Activated T-cell treated with anti-CD3 and anti-CD28 coated beads for 1 hour (primary cell): ENCODE data around the gene EZR.

Source experiments
- DNase-seq: peaks from one replicate; pipeline ENCODE4 v3.0.0-alpha.2; 2020; ENCODE audit warnings: low read depth

EZR gene

DNA sequence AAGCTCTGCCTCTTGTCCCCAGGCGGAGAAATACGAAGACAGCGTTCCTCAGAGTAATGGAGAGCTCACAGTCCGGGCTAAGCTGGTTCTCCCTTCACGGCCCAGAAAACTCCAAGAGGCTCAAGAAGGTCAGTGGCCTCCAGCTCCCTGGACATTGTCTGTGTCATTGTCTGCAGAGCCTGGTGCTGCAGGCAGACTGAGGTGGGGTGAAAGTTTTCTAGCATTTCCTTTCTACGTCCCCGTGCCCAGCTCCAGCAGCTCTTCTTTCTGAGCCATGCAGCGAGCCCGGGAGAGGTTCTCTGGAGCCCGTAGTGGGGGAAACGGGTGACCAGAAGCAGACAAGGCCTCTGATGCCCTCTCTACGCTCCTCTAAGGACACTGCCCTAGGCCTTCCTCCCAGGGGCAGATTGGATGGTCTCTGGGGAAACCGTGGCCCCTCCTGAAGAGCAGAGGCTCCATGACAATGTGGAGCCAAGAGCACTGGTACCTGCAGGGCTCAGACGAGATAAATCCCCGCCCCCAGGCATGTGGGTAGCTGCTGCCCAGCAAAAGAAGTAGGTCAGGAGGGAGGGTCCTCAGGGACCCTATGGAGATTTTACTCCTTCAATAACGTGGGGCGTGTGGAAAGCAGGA is 58.4 kb downstream of the EZR start:
- DNase-seq = no peak

DNA sequence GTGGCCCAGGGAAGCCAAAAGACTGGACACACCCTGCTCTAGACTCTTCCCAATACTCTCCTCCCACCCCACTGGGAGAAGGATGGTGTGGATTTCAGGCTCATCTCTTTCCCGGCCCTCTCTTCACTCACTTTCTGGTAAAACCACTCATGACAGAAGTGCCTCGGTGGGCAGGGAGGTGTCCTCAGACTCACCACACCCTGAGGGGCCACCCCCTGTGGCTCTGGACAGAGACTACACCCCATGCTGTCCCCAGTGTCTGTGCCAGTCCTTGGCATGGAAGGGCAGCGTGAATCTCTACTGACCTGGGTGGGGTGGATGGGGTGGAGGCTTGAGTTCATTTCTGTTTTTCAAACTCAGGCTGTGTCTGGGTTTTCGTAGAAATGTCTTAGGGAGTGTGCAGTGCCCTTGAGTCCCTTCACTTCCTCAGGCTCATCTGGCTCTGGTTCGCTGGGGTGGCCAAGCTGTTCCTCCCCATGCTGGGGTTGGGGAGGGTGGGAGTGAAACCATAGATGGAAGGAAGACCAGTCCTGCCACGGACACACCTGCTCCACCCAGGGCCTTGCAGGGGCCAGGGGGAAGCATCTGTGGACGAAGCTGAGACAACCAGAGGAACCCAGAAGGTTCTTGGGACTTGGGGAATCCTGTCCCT is 59.1 kb downstream of the EZR start:
- no peak for DNase-seq

DNA sequence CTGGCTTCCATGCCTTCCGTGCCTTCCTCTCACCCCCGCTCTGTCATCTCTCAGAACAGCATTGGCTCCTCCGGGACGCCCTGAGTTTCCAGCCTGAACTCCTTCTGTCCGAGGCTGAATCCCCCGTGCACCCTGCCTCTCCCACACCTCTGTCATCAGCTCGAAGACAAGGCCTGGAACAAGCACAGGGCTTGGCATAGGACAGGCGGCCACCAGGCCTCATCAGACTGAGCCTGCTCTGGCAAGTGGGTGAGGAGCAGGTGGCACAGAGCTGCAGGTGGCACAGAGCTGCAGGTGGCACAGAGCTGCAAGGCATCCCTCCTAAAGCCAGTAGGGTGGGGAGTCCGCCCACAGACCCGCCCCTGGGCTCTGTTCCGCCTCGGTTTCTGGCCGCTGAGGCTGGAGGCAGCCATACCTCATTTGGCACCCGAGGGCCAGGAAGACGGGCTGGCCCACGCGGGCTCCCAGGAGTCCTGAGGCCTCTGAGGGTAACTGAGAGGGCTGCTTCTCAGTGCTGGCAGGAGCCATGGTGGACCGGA is 60.2 kb downstream of the EZR start:
- DNase-seq = no peak

DNA sequence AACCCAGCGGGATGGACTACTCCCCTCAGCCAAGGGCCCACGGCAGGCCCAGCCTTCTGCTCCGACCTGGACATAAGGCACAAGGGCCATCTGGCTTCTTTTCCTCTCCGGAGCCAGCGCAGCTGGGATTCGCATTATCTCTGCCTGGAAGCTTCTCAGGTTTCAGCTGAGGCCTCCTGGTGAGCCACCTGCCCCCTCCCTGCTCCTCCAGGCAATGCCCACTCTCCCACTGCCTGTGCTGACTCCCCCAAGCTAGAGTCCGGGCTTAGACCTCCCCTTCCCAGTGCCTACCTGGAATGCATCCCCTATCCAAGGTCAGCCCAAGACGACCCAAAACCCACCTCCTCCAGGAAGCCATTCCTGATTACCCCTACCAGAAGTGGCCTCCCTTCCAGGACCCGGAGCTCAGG is 60.7 kb downstream of the EZR start:
- no peak for DNase-seq

DNA sequence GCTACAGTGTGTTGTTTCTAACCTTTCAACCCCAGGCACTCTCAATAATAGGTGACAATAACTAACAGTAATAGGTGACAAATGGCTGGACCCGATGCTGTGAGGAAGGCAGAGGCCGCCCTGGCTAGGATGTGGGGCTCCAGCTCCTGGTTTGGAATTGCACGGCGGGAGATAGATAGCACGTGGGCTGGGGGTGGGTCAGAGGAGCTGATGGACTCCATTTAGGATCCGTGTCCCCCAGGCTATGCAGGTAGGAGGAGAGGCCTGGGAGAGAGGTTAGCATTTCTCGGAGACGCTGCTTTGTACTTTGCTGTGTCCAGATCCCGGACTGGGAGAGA is 61.4 kb downstream of the EZR start:
- DNase-seq = no peak

DNA sequence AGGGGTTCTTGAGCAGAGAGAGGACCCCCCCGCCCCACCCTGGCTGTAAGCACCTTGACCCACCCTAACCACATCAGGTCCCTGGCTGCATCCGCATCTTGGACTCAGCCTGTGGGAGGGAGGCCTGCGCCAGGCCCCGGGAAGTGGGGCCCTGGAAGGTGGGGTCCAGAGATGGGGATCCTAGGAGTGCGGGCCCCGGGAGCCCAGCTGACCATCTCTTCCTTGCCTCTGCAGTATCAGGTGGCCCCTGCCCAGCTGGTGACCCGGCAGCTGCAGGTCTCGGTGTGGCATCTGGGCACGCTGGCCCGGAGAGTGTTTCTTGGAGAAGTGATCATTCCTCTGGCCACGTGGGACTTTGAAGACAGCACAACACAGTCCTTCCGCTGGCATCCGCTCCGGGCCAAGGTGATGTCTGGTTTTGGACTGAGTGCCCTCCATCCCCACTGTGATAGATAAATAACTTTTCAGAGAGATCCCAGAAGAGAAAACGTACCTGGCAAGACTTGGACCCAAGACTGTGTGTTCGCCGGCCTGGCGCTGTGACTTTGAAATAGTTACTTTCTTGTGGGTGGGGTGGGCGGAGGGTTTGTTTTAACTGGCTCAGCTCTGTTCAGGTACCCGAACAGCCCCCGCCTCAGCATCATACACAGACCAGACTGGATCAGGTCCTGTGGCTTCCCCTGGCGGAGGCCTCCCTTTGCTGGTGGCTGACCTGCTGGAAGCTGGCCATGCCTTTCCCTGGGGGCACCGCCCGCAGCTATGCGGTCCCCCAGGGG is 62.0 kb downstream of the EZR start:
- DNase-seq = no peak

DNA sequence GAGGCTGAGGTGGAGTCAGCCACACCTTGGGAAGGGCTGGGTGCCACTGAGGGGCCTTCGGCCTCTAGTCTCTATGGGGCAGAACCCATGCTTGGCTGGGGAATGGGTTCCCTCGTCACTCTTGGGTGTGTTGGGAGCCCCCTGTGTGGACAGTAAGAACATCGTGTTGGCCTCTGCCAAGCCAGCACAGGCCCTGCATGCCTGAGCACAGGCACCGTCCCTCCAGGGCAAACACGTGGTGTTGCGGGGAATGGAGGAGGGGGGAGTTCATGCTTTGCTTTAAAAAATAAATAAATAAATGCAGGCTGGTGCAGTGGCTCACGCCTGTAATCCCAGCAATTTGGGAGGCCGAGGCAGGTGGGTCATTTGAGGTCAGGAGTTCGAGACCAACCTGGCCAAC is 63.0 kb downstream of the EZR start:
- no peak for DNase-seq

DNA sequence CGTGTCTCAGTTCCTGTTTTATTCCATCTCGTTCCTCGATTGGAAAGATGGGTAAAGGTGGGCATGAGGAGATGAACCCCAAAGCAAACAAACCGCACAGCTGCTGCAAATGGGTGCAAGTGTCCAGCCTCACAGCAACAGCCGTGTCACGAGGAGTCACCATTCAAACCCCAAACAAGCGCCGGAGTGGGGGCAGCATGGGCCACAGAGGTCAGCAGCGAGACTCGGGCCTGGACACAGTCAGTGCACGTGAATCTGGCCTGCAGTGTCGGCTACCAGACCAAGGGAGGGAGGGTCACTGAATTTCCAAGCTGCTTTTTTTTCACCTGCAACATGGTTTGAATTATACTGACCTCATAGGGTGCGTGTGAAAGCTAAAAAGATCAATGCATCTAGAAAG is 63.5 kb downstream of the EZR start:
- DNase-seq = no peak

DNA sequence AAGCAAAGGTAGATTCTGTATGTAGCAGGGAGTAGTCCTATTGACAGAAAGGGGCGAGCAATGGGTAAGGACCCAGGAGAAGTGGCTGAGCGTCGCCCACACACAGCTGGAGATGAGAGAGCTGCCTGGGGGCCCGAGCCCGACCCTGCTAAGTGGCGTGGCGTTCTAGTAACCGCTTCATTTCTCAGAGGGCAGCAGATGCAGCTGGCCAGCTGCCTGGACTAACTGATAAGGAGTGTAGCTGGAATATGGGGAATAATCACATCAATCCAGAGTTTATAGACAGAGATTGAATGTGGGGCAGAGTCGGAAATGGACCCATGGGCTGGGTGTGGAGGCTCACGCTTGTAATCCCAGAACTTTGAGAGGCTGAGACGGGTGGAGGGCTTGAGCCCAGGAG is 64.4 kb downstream of the EZR start:
- no peak for DNase-seq

DNA sequence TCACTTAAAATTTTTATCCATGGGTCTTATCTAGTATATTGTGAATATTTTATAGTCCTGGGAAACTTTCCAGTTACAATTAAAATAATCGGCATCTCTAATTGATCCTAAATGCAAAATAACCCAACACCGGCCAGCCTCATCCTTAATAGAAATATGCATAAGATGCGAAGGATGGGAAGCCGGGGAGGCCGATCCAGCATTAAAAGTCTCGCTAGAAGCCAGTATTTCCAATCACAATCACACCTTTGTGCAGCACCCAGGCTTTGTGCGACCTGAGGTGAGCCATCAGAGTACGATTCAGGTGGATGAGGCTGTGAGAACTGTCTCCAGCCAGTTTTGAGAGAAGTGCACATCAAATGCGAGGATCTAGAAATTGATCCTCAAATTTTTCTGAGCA is 65.4 kb downstream of the EZR start:
- no peak for DNase-seq

DNA sequence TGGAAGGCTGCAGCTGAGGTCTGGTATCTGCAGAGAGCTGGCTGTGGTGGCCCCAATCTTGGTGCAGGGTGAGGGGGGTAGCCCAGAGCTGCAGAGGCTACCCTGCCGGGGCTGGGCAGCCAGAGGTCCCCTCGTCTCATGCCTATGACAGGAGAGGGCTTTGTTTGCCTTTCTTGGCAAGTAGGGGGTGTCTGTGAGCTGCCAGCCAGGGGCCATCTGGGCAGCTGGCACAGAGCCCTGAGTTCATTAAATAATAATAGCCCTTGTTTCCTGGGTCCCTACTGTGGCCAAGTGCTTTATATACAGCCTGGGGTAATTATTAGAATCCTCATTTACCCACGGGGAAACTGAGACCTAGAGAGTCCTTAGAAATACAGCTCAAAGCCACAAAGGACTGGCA is 66.6 kb downstream of the EZR start:
- DNase-seq = no peak

DNA sequence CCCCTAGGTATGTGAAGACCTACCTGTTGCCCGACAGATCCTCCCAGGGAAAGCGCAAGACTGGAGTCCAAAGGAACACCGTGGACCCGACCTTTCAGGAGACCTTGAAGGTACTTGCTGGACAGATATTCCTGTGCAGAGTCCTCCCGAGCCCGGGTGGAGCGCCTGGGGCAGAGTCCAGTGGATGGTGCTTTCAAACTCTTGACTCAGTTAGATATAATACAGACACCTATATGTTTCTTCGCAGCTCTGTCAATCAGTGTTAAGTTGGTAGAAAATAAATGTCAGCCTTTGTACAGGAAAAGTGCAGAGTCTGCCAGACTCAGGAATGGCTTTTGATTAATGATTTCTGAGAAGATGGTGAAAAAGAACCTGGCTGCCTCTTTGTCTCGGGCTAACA is 67.2 kb downstream of the EZR start:
- DNase-seq = no peak

DNA sequence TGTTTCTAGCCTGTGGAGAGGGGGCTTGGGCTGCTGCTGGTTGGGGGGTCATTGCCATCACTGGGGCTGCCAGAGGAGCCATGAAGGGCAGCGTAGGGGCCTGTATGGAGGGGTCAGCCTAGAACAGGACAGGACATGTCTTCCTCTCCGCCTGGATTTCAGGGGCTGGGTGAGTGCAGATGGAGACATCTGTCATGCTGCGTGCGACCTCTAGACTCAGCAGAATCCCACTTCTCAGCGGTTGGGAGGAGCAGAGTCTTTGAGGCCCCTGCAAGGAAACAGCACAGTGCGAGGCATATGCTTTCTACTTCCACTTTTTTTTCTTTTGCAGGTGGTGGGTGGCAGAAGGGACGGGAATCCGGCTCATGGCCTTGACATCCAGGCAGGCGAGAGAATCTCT is 67.9 kb downstream of the EZR start:
- no peak for DNase-seq

DNA sequence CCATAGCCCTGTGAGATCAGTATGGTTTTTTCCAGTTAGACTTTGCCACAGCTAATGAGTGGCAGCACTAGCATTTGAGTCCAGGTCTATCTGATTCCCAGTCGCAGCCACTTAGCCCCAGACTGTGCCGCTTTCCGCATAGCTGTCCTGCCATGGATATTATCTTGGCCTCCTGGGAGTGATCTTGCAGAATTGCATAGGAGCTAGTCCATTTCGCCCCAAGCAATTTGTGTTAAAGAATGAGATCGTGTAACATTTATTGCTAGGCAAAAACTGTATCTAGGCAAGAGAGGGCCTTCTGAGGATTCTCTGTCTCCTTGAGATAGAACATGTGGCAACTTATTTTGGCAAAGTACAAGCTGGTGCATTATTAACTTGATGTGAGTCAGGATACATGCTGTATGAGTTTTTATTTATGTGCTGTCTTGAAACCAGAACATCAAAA is 74.2 kb downstream of the EZR start:
- DNase-seq = no peak

DNA sequence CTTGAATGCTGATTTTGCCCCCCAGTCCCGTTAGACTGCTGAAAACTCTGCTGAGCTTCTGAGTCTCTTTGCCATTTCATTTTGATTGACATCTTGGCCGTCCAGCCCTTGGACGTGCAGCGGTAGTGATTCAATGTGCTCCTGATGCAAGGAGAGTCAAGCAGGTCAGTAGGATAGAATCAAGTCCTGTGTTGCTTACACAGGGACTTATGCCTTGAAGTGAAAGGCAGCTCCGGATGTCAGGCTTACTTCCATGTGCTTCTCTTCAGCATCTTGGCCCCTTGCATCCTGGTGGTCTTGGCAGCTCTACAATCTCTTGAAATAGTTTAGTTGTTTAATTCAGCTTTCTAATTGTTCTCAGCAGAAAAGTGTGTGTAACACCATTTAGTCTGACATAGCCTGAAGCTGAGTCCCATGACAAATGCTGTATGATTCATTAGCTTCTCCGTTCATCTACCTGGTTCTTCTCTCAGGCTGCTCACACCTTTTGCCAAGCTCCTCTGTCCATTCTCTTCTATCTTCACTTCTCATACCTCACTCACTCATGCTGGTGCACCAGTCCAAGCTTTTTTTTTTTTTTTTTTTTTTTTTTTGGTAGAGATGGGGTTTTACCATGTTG is 76.0 kb downstream of the EZR start:
- DNase-seq = no peak

DNA sequence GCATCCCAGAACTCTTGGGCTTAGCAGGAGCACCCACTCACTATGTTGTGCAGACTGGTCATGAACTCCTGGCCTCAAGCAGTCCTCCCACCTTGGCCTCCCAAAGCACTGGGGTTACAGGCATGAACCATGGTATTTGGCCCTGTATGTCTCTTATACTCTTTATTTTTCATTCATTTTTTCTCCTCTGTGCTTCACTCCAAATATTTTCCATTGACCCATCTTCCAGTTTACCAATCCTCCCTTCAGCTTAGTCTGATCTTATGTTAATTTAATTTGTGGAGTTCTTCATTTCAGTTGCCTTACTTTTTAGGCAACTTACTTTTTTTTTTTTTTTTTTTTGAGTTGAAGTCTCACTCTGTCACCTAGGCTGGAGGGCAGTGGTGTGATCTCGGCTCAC is 79.5 kb downstream of the EZR start:
- no peak for DNase-seq

DNA sequence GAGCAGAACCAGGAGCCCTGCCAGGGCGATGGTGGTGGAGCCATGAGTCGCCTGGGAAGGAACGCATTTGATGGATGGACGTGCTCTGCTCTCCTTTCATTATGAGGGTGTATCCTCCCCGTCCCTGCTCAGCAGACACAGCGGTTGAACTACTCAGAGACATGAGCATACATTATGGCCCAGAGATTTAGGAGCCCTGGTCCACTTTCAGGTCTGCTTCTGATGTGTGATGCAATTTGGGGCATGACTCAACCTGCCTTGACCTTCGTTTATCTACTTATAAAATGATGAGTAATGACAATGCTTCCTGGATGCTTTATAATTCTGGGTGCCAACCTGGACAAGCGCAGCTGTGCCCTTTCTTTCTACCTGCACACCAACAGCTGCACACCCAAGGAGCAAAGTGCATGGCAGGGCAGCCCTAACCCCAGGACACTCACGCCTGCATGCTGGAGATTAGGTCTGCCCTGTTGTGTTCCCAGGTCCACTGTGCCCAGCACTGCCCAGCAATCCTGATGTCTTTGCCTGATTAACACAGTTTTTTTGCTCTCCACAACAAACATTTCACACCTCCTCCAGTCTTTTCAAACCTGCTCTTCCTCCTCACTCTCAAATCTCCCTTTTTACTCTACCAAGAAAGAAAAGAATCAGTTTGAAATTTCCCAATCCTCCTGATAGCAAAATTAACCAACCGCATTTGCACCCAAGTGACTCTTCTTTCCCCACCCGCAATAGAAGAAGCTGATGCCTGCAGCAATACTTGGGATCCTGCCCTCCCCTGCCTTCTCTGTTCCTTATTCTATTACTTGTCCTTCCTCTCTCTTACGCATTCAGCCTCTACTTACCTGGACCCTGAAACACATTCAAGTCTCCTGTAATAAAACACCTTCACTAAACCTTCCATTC is 81.2 kb downstream of the EZR start:
- no peak for DNase-seq

DNA sequence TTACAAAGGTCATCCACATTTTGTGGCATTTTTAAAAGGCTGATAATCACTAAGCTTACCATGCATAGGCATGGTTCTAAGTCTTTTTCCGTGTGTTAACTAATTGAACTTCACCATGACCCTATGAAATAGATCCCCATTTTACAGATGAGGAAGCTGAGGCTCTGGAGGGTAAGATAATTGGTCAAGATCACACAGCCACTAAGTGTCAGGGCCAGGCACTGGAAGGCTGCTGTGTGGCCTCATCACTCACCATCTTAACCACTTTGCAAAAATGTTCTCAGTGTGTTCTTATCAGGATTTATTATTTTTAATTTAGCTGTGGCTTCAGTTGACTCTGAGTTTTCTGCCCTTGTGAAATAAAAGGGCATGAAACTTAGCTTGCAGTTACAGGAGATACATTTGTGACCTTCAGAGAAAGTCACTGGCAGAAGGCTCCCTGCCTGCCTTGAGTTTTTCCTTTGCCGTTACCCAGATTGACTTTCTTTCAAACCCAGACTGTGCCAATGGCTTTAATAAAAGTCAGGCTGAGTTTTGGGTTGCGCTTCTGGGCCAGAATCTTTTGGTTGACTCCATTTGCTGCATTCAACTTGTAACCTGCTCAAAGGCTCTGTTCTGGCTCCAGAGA is 82.0 kb downstream of the EZR start:
- no peak for DNase-seq

DNA sequence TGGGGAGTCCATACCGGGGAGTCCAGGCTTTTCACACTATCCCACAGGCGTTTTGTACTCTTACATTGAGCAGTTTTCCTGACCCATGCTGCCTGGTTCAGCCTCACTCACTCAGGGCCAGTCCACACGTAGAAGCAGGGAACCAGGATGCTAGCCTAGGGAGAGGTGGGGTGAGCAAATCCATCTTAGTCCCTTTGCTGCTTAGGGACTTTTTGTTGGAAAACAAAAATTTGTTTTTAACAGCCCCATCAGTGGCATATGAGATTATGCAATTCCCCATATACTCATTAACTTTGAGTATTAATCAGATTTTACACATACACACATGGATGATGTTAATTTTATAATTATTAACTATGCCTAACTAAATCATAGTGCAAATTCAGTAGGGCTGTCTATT is 84.2 kb downstream of the EZR start:
- DNase-seq = no peak

DNA sequence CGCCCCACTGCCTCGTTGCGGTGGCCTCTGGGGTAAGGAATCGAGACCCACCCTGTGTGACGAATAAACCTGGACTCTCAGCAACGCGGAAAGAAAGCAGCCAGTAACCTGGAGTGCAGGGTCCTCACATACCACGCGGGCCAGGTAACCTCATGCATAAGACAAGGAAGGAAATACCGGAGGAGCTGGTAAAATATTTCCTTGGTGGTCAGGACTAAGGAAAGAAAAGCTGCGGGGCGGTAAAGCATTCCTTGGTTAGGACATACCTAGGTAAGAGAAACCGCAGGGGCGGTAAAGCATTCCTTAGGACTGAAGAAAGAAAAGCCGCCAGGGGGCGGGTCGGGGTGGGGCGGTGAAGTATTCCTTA is 88.6 kb downstream of the EZR start:
- DNase-seq = no peak

DNA sequence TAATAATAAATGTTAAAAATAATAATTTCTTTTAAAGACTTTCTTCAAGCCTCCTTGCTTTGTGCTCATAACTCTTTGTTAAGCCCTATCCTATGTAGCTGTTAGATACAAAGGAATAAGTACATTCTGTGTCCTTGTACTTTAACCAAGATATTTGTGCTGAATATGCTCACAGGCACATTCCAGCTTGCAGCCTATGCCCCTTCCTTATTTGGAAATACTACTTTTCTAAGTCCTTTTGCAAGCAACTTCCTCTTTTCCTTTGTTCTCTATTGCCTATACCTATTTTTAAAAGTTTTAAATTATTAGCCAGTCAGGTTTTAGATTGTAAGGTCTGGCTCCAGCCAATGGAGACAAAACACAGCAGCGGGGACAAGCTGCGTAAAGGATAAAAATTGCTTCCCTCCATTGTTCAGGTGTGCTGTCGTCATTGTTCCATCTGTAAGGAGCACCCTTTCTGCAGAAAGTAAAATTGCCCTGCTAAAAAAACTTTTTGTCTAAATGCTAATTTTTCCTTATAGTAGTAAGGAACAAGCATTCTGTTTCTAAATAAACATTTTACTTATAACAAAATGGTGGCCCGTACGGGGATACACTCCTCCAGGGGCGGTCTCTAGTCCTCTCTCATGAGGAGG is 89.1 kb downstream of the EZR start:
- no peak for DNase-seq
